HK-2 (cell line): ENCODE data around the gene KRT2.

Source experiments
- DNase-seq: peaks from one replicate; pipeline ENCODE4 v3.0.0-alpha.2; 2018; ENCODE audit not compliant: unreplicated experiment

Gene KRT2

GRCh38 chr12:52615912-52616311 is 36.1 kb downstream of the KRT2 start:
- no peak for DNase-seq

- DNase-seq: no peak
Observed at GRCh38 chr12:52615208-52615868, 36.7 kb downstream of the KRT2 start.

- no peak for DNase-seq
Observed at GRCh38 chr12:52614381-52615207, 37.4 kb downstream of the KRT2 start.

GRCh38 chr12:52613384-52614030 is 38.5 kb downstream of the KRT2 start:
- no peak for DNase-seq

GRCh38 chr12:52612431-52613383 is 39.3 kb downstream of the KRT2 start:
- DNase-seq: no peak

- no peak for DNase-seq
Observed at GRCh38 chr12:52611080-52611468, 40.9 kb downstream of the KRT2 start.

GRCh38 chr12:52608826-52609630 is 43.0 kb downstream of the KRT2 start:
- no peak for DNase-seq

GRCh38 chr12:52608161-52608560 is 43.9 kb downstream of the KRT2 start:
- DNase-seq: no peak

- no peak for DNase-seq
Observed at GRCh38 chr12:52607314-52607713, 44.7 kb downstream of the KRT2 start.

- no peak for DNase-seq
Observed at GRCh38 chr12:52606581-52607218, 45.3 kb downstream of the KRT2 start.

GRCh38 chr12:52606096-52606495 is 45.9 kb downstream of the KRT2 start:
- no peak for DNase-seq

GRCh38 chr12:52605542-52605941 is 46.5 kb downstream of the KRT2 start:
- no peak for DNase-seq

GRCh38 chr12:52604859-52605258 is 47.2 kb downstream of the KRT2 start:
- DNase-seq: no peak

- DNase-seq: no peak
Observed at GRCh38 chr12:52603314-52603713, 48.7 kb downstream of the KRT2 start.

- DNase-seq: no peak
Observed at GRCh38 chr12:52602552-52602951, 49.5 kb downstream of the KRT2 start.

- DNase-seq: no peak
Observed at GRCh38 chr12:52601671-52602070, 50.3 kb downstream of the KRT2 start.

GRCh38 chr12:52600941-52601481 is 51.0 kb downstream of the KRT2 start, which contains the start of gene KRT72:
Gene KRT72, minus strand, starts transcription at chr12:52601463. Its CDS starts 11 bp downstream, at chr12:52601452.
- DNase-seq: no peak

- no peak for DNase-seq
Observed at GRCh38 chr12:52600475-52600874, 51.5 kb downstream of the KRT2 start.

- no peak for DNase-seq
Observed at GRCh38 chr12:52600071-52600470, 51.9 kb downstream of the KRT2 start.

GRCh38 chr12:52598966-52599365 is 53.0 kb downstream of the KRT2 start:
- no peak for DNase-seq
